RPMI7951 (cell line): ENCODE data around the gene BTBD10. TPM values are rescaled to one million over a fixed set of nuclear protein-coding genes. Genes with fewer than 3 reads are reported as not detected.

Source experiments
- DNase-seq: peaks from one replicate; pipeline ENCODE4 v3.0.0-alpha.2; 2012; ENCODE audit warnings: low read depth
- total RNA-seq: library from RNA; depleted of rRNA; stranded (reverse); fragments of >200 nt; shearing (Covaris generic); gene quantifications from 2 replicates; pipeline ENCODE4 v1.2.3, GENCODE V29; 2014

The BTBD10 gene
- total RNA-seq, 1 experiment from 2014 or later, result 39.5 TPM

- no peak for DNase-seq
Measured at GRCh38 chr11:13375798-13376197, 87.2 kb downstream of the BTBD10 start.

- no peak for DNase-seq
Measured at GRCh38 chr11:13373216-13373615, 89.8 kb downstream of the BTBD10 start.

- no peak for DNase-seq
Measured at GRCh38 chr11:13368041-13368446, 95.0 kb downstream of the BTBD10 start.

GRCh38 chr11:13367115-13367514 is 95.9 kb downstream of the BTBD10 start:
- DNase-seq, result no peak

- no peak for DNase-seq
Measured at GRCh38 chr11:13366266-13367026, 96.6 kb downstream of the BTBD10 start.

GRCh38 chr11:13364388-13364787 is 98.6 kb downstream of the BTBD10 start:
- peak; percentile 3 for DNase-seq

- DNase-seq, result no peak
Measured at GRCh38 chr11:13362596-13363109, 100.4 kb downstream of the BTBD10 start.

GRCh38 chr11:13358596-13359270 is 104.3 kb downstream of the BTBD10 start:
- peak; percentile 20 for DNase-seq

- DNase-seq, result no peak
Measured at GRCh38 chr11:13357232-13357631, 105.8 kb downstream of the BTBD10 start.

- DNase-seq, result no peak
Measured at GRCh38 chr11:13355191-13355590, 107.8 kb downstream of the BTBD10 start.

GRCh38 chr11:13354335-13354734 is 108.7 kb downstream of the BTBD10 start:
- no peak for DNase-seq

- no peak for DNase-seq
Measured at GRCh38 chr11:13352711-13353110, 110.3 kb downstream of the BTBD10 start.

- no peak for DNase-seq
Measured at GRCh38 chr11:13349581-13349980, 113.4 kb downstream of the BTBD10 start.

GRCh38 chr11:13349046-13349445 is 114.0 kb downstream of the BTBD10 start:
- no peak for DNase-seq

GRCh38 chr11:13348305-13348704 is 114.7 kb downstream of the BTBD10 start:
- no peak for DNase-seq

- DNase-seq, result no peak
Measured at GRCh38 chr11:13347901-13348300, 115.1 kb downstream of the BTBD10 start.

GRCh38 chr11:13346470-13346869 is 116.6 kb downstream of the BTBD10 start:
- DNase-seq, result no peak

- DNase-seq, result no peak
Measured at GRCh38 chr11:13344818-13345217, 118.2 kb downstream of the BTBD10 start.

GRCh38 chr11:13343931-13344717 is 118.9 kb downstream of the BTBD10 start:
- DNase-seq, result peak; percentile 71

GRCh38 chr11:13343067-13343466 is 120.0 kb downstream of the BTBD10 start:
- DNase-seq, result no peak

- DNase-seq, result no peak
Measured at GRCh38 chr11:13341026-13341425, 122.0 kb downstream of the BTBD10 start.
